ENCODE data around the gene SIGMAR1. TPM values are rescaled to one million over a fixed set of nuclear protein-coding genes. Genes with fewer than 3 reads are reported as not detected.

The SIGMAR1 gene
- total RNA-seq, 6 donors from 2014 or later, result 26.7 to 52.9 (median 43.0) TPM

DNA sequence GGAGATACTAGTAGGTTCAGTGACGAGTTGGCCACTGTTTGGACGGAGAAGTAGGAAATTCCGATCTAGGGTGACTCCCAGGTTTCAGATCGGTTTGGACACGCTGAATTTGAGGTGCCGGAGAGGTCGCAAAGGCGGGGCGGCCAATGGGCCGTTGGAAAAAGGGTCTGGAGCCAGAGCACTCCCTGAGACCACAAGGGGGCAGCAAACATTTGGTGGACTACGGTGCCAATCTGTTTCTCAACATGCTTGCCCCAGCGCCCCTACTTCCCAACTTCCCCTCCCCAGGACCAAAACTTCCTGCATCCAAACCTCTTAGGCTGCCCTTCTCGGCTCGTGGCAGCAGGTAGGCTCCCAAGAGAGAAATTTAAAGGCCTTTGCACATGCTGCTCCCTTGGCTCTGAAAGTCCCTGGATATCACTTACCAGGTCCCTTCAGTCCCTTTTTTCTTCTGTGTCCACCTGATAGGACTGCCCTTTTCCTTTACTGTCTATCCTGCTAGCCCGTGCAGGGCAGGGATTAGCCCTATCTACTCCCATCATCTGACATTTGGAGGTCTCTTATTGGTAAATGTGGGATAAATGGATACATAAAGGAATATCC, 24.7 kb downstream of the SIGMAR1 start:
- Histone ChIP-seq H3K36me3 (peaks cover 7 to 43% (median 34%) of the 10 kb centered on the region in 4 donors), H3K4me1 (peaks cover 13 to 27% (median 18%) of the 10 kb centered on the region in 4 donors), H3K4me3 (peak overlapping the region; percentile 25 to 71 (median 68)), H3K27ac (peak overlapping the region; percentile 79 to 92 (median 90)), H3K27me3 (no peaks in the 10 kb centered on the region), H3K9me3 (no peaks in the 10 kb centered on the region)
- DNase-seq (peak in 1 of 2 donors; percentile 83), ATAC-seq (ENCODE audit: low FRiP score in 2 of 2) (peak; percentile 87 to 93)
- TF ChIP-seq, protein P1, sequence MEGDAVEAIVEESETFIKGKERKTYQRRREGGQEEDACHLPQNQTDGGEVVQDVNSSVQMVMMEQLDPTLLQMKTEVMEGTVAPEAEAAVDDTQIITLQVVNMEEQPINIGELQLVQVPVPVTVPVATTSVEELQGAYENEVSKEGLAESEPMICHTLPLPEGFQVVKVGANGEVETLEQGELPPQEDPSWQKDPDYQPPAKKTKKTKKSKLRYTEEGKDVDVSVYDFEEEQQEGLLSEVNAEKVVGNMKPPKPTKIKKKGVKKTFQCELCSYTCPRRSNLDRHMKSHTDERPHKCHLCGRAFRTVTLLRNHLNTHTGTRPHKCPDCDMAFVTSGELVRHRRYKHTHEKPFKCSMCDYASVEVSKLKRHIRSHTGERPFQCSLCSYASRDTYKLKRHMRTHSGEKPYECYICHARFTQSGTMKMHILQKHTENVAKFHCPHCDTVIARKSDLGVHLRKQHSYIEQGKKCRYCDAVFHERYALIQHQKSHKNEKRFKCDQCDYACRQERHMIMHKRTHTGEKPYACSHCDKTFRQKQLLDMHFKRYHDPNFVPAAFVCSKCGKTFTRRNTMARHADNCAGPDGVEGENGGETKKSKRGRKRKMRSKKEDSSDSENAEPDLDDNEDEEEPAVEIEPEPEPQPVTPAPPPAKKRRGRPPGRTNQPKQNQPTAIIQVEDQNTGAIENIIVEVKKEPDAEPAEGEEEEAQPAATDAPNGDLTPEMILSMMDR (IDR thresholded peaks at IDR 0.05), result peak; percentile 72 to 90 (median 81)
- TF ChIP-seq POLR2AphosphoS5 (IDR thresholded peaks at IDR 0.05) (no peak), EP300 (IDR thresholded peaks at IDR 0.05) (no peak)
- 2 to 3% methylated on average over 15 of the region's 15 CpGs for WGBS, 2 donors

- TF ChIP-seq EP300 (IDR thresholded peaks at IDR 0.05) (no peak), POLR2A (IDR thresholded peaks at IDR 0.05) (peak in 3 of 4 donors; percentile 73 to 83 (median 79)), POLR2AphosphoS5 (IDR thresholded peaks at IDR 0.05) (peak; percentile 65 to 96)
- TF ChIP-seq, protein P1 (IDR thresholded peaks at IDR 0.05), result peak in 2 of 6 experiments; percentile 5 to 19
- ATAC-seq (ENCODE audit: low FRiP score in 2 of 2) (peak; percentile 94 to 98), DNase-seq (peak; percentile 92 to 97)
- Histone ChIP-seq H3K27ac (peak within 1 kb of the TSS; percentile 79 to 92 (median 90)), H3K27me3 (no peaks in the 10 kb centered on the region), H3K4me1 (peaks cover 13 to 27% (median 18%) of the 10 kb centered on the region in 4 donors), H3K9me3 (no peaks in the 10 kb centered on the region), H3K4me3 (peak within 1 kb of the TSS; percentile 62 to 71 (median 68)), H3K36me3 (peaks cover 4 to 36% (median 26%) of the 10 kb centered on the region in 4 donors)
- 0% methylated on average over 29 to 42 of the region's 77 CpGs for WGBS, 2 donors
These were observed 25.5 kb downstream of the SIGMAR1 start, which contains the start of gene RPP25L for GRCh38 chr9:34611811-34612787. TSS of gene RPP25L (minus strand) at chr9:34612097. CDS start at chr9:34611296, 801 bp downstream.

- Histone ChIP-seq H3K27me3 (no peaks in the 10 kb centered on the region), H3K36me3 (peaks cover 0 to 28% (median 19%) of the 10 kb centered on the region in 4 donors), H3K4me3 (peak overlapping the region; percentile 62 to 71 (median 68)), H3K9me3 (no peaks in the 10 kb centered on the region), H3K27ac (peak overlapping the region; percentile 79 to 92 (median 90)), H3K4me1 (peaks cover 13 to 27% (median 18%) of the 10 kb centered on the region in 4 donors)
- no peak for DNase-seq
- WGBS, 2 donors, result 70 to 81% methylated on average over 7 to 9 of the region's 10 CpGs
- TF ChIP-seq, protein P1 (IDR thresholded peaks at IDR 0.05), result no peak
- TF ChIP-seq EP300 (IDR thresholded peaks at IDR 0.05), result no peak
- TF ChIP-seq POLR2AphosphoS5 (IDR thresholded peaks at IDR 0.05), result no peak
- TF ChIP-seq POLR2A (IDR thresholded peaks at IDR 0.05), result no peak
- peak in 1 of 2 donors; percentile 17 for ATAC-seq (ENCODE audit: low FRiP score in 2 of 2)
These were observed 26.3 kb downstream of the SIGMAR1 start for GRCh38 chr9:34611251-34611810.

DNA sequence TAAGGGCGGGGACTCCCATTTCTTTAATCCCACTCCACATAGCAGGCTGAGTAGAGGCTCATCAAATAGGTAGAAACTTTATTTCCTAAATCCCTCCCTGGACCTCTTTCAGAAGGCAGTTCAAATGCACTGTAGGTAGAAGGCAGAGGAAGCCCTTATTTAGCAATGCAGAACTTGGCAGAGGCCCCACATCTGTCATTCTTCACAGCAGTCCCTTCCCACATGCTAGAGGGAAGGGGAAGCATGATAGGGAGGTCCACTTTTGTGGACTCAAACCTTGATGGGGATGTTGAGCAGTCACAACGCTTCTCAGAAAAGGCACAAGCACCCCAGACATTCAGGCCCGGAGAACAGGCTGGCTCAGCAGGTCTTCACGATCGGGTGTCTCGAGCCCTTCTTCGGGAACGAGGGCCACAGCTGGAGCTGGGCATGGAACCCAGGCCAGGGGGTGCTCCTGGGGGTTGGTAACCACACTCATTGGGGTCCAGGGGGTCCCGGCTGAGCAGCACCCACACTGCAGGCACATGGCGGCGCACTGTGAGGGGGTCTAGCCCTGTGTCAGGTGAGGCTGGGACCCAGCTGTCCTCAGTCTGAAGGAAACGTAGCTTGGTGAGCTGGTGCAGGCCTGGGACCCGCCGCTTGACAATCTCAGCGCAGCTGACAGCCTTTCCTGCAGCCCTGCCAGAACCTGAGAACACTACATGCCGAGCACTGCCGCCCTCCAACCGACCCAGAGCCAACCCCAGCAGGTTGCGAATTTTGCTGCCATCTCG, 27.0 kb downstream of the SIGMAR1 start:
- ATAC-seq (ENCODE audit: low FRiP score in 2 of 2), result no peak
- no peak for TF ChIP-seq EP300 (IDR thresholded peaks at IDR 0.05)
- TF ChIP-seq POLR2A (IDR thresholded peaks at IDR 0.05), result no peak
- TF ChIP-seq, protein P1 (IDR thresholded peaks at IDR 0.05), result no peak
- TF ChIP-seq POLR2AphosphoS5 (IDR thresholded peaks at IDR 0.05), result no peak
- Histone ChIP-seq H3K9me3 (no peaks in the 10 kb centered on the region), H3K27ac (no peak overlapping the region), H3K4me1 (peaks cover 13 to 27% (median 18%) of the 10 kb centered on the region in 4 donors), H3K27me3 (no peaks in the 10 kb centered on the region), H3K4me3 (no peak overlapping the region), H3K36me3 (peaks cover 0 to 21% (median 14%) of the 10 kb centered on the region in 4 donors)
- DNase-seq, result peak in 1 of 2 donors; percentile 64
- WGBS, 2 donors, result 94 to 100% methylated on average over 2 to 20 of the region's 20 CpGs

Data from upper lobe of left lung (tissue), 6 donors.